ENCODE results near the gene ALDH1L1. TPM values are rescaled to one million over a fixed set of nuclear protein-coding genes. Genes with fewer than 3 reads are reported as not detected.
"Not testable (repeated sequence)": the region's sequence is repeated elsewhere in the genome, so short reads cannot be mapped to it uniquely, and the experiment has no call there.

ALDH1L1 gene
- total RNA-seq, 1 donor from 2014 or later = 3.3 TPM

DNA sequence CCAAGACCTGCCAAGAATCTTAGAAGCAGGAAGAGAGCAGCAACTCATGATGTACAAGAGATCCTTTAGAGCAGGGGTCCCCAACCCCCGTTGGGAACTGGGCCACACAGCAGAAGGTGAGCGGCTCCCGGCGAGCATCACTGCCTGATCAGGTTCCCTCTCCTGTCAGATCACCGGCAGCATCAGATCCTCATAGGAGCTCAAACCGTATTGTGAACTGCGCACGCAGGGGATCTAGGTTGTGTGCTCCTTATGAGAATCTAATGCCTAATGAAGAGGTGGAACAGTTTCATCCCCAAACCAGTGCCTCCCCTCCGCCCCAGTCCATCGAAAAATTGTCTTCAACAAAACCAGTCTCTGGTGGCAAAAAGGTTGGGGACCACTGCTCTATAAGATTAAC lies 110.2 kb downstream of the ALDH1L1 start:
- no peak overlapping the region for H3K4me3 ChIP-seq
- no peak for DNase-seq
- no peak for ATAC-seq
- intact Hi-C loops (cut with DNase I) = no loop called here
- H3K36me3 ChIP-seq = peaks cover 5% of the 10 kb centered on the region
- no peaks in the 10 kb centered on the region for H3K27me3 ChIP-seq
- TF ChIP-seq CTCF (IDR thresholded peaks at IDR 0.05) = no peak
- no peak overlapping the region for H3K27ac ChIP-seq
- H3K4me1 ChIP-seq = no peaks in the 10 kb centered on the region
- H3K9me3 ChIP-seq = no peaks in the 10 kb centered on the region

DNA sequence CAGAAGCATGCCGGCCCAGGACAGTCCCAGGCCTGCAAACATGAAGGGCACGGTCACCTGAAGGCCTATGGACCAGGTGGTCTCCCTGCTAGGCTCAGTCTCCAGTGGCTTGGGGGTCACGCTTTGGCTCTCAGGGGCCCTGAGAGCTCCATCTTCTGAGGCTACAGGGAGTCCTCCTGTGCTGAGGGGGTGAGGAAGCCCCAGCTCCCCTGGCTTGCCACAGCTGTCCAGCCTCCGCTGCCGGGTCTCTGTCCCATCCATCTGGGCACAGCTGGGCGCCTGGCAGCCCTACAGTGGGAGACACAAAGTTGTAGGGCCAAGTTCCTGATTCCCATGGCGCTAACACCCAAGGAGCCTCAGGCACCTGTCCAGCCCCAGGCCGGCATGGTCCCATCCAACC lies 112.4 kb downstream of the ALDH1L1 start:
- DNase-seq = no peak
- no peak for TF ChIP-seq CTCF (IDR thresholded peaks at IDR 0.05)
- Histone ChIP-seq H3K4me1 (no peaks in the 10 kb centered on the region), H3K36me3 (peaks cover 5% of the 10 kb centered on the region), H3K4me3 (no peak overlapping the region), H3K27ac (no peak overlapping the region), H3K27me3 (no peaks in the 10 kb centered on the region), H3K9me3 (no peaks in the 10 kb centered on the region)
- no peak for ATAC-seq
- intact Hi-C loops (cut with DNase I) = no loop called here

- H3K27ac ChIP-seq; H3K9me3 ChIP-seq; DNase-seq; H3K4me3 ChIP-seq; H3K36me3 ChIP-seq; ATAC-seq; H3K4me1 ChIP-seq; intact Hi-C loops (cut with DNase I); H3K27me3 ChIP-seq: not testable (repeated sequence)
Observed at GRCh38 chr3:126066676-126067075, 113.7 kb downstream of the ALDH1L1 start.

DNA sequence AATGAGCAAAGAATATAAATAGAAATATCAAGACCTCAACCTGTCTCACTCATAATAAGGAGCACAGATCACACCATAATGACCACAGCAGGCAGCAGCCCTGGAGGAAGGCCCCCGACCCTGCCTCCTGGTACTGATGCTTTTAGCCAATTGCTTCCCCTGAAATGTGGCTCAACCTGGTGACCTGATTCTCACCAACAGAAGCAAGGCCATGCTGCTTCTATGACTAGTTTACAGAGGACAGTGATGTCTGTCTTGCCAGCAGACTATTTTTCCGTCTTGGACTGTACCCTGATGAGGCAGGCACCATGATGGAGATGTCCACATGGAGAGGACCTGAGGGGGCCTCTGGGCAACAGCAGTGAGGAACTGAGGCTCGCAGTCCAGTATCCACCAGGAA lies 114.5 kb downstream of the ALDH1L1 start:
- Histone ChIP-seq H3K36me3 (peaks cover 5% of the 10 kb centered on the region), H3K27ac (no peak overlapping the region), H3K27me3 (no peaks in the 10 kb centered on the region), H3K4me1 (no peaks in the 10 kb centered on the region), H3K4me3 (no peak overlapping the region), H3K9me3 (no peaks in the 10 kb centered on the region)
- DNase-seq (no peak), ATAC-seq (no peak)
- intact Hi-C loops (cut with DNase I) = no loop called here
- no peak for TF ChIP-seq CTCF (IDR thresholded peaks at IDR 0.05)

DNA sequence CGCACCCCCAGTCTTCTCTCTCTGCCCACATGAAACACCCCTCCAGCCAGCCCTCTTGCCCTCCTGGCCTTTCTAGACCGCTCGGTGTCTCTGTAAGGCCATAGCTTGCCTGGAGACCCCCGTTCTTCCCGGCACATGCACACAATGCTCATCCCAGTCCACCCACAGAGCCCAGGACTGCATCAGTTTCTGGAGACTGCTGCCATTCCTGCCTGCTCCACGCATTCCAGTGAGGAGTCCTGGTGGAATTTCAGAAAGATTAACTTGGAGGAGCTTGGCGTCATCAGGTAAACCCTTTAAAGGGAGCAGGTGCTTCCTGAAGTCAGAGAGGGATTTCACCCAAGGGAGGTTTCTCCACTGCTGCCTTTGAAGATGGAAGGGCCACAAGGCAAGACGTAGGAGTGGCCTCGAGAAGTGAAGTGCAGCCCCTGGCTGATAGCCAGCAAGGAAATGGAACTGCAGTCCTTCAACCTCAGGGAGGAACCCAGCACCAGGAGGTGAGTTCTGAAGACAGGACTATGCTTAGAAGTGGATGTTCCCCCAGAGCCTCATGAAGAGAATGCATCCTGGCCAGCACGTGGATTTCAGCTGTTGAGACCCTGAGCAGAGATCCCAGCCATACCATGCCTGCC lies 115.6 kb downstream of the ALDH1L1 start:
- H3K27ac ChIP-seq = no peak overlapping the region
- DNase-seq (no peak), ATAC-seq (peak; percentile 56)
- no peak for TF ChIP-seq CTCF (IDR thresholded peaks at IDR 0.05)
- intact Hi-C loops (cut with DNase I) = no loop called here
- H3K4me3 ChIP-seq = no peak overlapping the region
- no peaks in the 10 kb centered on the region for H3K9me3 ChIP-seq
- H3K36me3 ChIP-seq = peaks cover 5% of the 10 kb centered on the region
- H3K4me1 ChIP-seq = no peaks in the 10 kb centered on the region
- H3K27me3 ChIP-seq = no peaks in the 10 kb centered on the region

DNA sequence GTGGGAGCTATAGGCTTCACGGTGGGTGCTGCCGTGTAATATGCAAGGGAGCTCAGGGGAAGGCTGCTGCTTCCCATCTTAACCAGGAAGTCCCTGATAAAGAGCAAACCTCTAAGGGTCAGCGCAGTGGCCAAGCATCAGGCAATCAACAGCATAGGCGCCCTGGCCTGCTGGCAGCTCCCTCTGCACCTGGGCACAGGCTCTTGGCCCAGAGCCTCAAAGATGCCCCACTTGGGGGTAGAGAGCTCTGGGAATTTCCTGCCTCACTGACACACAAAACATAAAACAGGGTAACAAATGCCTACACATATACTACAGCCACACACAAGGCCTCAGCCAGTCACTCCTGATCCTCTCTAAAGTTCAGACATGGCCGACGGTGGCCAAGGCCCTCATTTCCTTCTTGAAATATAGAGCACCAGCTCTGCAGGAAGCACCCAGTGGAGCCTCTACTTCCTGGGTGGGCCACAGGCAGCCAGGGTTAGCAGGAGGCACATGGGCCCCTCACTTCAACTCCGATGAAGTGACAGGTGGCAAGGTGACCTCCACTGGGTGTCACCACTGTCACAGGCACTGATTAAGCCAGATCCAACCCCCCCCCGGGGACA lies 116.9 kb downstream of the ALDH1L1 start:
- TF ChIP-seq CTCF (IDR thresholded peaks at IDR 0.05) = no peak
- DNase-seq (no peak), ATAC-seq (no peak)
- no peaks in the 10 kb centered on the region for H3K27me3 ChIP-seq
- peaks cover 5% of the 10 kb centered on the region for H3K36me3 ChIP-seq
- intact Hi-C loops (cut with DNase I) = no loop called here
- H3K27ac ChIP-seq = no peak overlapping the region
- no peaks in the 10 kb centered on the region for H3K9me3 ChIP-seq
- H3K4me3 ChIP-seq = no peak overlapping the region
- no peaks in the 10 kb centered on the region for H3K4me1 ChIP-seq
